HUDEP-2 (cell line): ENCODE results near the gene ERC2.

Experiments
- DNase-seq, 76 experiments: peaks; one replicate each; lab custom pipeline; 2025; ENCODE audit not compliant: unreplicated experiment in 76 of 76; lab: John Stamatoyannopoulos, UW

Gene ERC2

GRCh38 chr3:56321383-56321782 lies 146.9 kb downstream of the ERC2 start:
- DNase-seq, result no peak

GRCh38 chr3:56320883-56321282 lies 147.4 kb downstream of the ERC2 start:
- DNase-seq, result no peak

- no peak for DNase-seq
Measured at GRCh38 chr3:56318891-56319290, 149.4 kb downstream of the ERC2 start.

GRCh38 chr3:56316944-56317343 lies 151.3 kb downstream of the ERC2 start:
- no peak for DNase-seq

- DNase-seq, result no peak
Measured at GRCh38 chr3:56314842-56315241, 153.4 kb downstream of the ERC2 start.

- no peak for DNase-seq
Measured at GRCh38 chr3:56309465-56309864, 158.8 kb downstream of the ERC2 start.

GRCh38 chr3:56308471-56308870 lies 159.8 kb downstream of the ERC2 start:
- no peak for DNase-seq

- DNase-seq, result no peak
Measured at GRCh38 chr3:56304069-56304468, 164.2 kb downstream of the ERC2 start.

- peak in 10 of 76 experiments; percentile 1 to 37 (median 7) for DNase-seq
Measured at GRCh38 chr3:56303487-56303886, 164.8 kb downstream of the ERC2 start.

GRCh38 chr3:56302417-56302816 lies 165.8 kb downstream of the ERC2 start:
- DNase-seq, result no peak

- peak in 1 of 76 experiments; percentile 2 for DNase-seq
Measured at GRCh38 chr3:56297281-56297840, 170.9 kb downstream of the ERC2 start.

- no peak for DNase-seq
Measured at GRCh38 chr3:56296361-56296760, 171.9 kb downstream of the ERC2 start.

- no peak for DNase-seq
Measured at GRCh38 chr3:56295161-56295560, 173.1 kb downstream of the ERC2 start.

- DNase-seq, result no peak
Measured at GRCh38 chr3:56294286-56294685, 174.0 kb downstream of the ERC2 start.

- no peak for DNase-seq
Measured at GRCh38 chr3:56291953-56292352, 176.3 kb downstream of the ERC2 start.

GRCh38 chr3:56291244-56291680 lies 177.0 kb downstream of the ERC2 start:
- DNase-seq, result no peak

GRCh38 chr3:56290374-56290773 lies 177.9 kb downstream of the ERC2 start:
- no peak for DNase-seq

- DNase-seq, result no peak
Measured at GRCh38 chr3:56288258-56288657, 180.0 kb downstream of the ERC2 start.

GRCh38 chr3:56282341-56282740 lies 185.9 kb downstream of the ERC2 start:
- DNase-seq, result no peak

GRCh38 chr3:56277236-56277635 lies 191.0 kb downstream of the ERC2 start:
- DNase-seq, result no peak

GRCh38 chr3:56275120-56275519 lies 193.1 kb downstream of the ERC2 start:
- DNase-seq, result no peak

- no peak for DNase-seq
Measured at GRCh38 chr3:56269755-56270535, 198.3 kb downstream of the ERC2 start.
